ENCODE results near the gene IER3. TPM values are rescaled to one million over a fixed set of nuclear protein-coding genes. Genes with fewer than 3 reads are reported as not detected.
A peak's percentile ranks its signal among the peaks of the same experiment; 100 is the strongest.

Gene IER3
- total RNA-seq, 2 donors from 2014 or later: 9.6 to 11.3 TPM

DNA sequence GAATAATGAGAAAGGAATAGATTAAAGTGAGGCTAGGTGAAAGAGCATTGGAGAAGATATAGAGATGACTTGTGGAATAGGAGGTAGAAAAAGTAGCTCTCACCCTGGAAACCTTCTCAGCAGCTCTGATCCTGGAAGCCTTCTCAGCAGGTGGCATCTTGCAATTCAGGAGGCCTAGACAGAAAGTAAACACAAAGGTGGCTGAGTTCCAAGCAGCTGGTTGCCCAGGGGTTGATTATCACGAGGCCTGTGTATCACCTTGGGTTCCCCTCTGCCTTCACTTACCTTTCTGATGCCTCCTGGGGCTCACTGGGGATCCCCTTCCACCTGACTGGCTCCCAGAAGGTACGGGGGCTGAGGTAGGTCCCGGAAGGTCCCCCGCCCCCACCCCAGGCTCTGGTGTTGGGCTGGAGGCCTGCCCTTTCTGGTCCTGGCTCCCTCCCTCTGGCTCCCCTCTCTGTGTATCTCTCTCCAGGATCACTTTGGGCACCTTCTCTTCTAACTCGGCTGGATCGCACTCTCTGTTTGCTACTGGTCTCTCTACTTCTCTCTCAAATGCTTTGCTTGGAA is 37.0 kb downstream of the IER3 start:
- Mint-ChIP-seq H3K4me3 (no peak overlapping the region), H3K36me3 (ENCODE audit: low read depth) (peaks cover 28% of the 10 kb centered on the region), H3K4me1 (peaks cover 35% of the 10 kb centered on the region), H3K27ac (peak overlapping the region; percentile 27), H3K27me3 (no peaks in the 10 kb centered on the region)
- no peak for ATAC-seq
- no peaks in the 10 kb centered on the region for H3K9me3 ChIP-seq (ENCODE audit: control insufficient read depth, low read length, poor library complexity, severe bottlenecking)
- DNase-seq: no peak

DNA sequence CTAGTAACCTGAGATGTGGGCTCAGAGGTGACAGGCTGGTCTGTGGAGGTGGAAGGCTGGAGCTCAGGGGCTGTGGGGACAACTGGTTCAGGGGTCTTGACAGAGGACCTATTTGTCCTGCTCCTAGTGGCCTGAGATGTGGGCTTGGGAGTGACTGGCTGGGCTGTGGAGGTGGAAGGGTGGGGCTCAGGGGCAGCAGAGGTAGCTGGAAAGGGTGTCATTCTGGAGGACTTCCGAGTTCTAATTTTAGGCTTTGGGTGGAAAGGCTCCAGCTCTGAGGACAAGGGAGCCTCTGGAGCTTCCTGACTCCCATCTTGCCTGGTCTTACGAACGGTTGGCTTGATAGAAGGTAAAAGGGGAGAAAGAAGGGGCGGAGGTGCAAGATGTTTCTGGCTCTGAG is 38.7 kb downstream of the IER3 start:
- Mint-ChIP-seq H3K27ac (peak overlapping the region; percentile 11), H3K4me3 (no peak overlapping the region), H3K4me1 (peaks cover 29% of the 10 kb centered on the region), H3K36me3 (ENCODE audit: low read depth) (peaks cover 24% of the 10 kb centered on the region), H3K27me3 (no peaks in the 10 kb centered on the region)
- DNase-seq (no peak), ATAC-seq (no peak)
- H3K9me3 ChIP-seq (ENCODE audit: control insufficient read depth, low read length, poor library complexity, severe bottlenecking): no peaks in the 10 kb centered on the region

DNA sequence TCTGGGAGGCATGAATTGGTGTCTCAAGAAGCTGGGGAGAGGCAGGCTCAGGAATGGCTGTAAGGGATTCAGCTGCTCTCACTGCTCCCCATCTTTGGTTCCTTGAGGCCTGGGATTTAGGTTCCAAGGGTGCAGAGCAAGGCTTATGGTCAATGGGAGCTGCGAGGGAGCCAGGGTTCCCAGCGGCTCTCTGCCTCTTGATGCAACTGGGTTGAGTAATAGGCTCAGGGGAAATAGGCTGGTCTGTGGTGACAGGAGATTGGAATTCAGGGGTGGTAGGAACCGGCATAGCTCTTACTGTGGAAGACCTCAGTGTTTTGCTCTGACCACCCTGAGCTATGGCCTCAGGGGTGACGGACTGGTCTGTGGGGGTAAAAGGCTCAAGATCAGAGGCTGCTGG is 40.5 kb downstream of the IER3 start:
- H3K9me3 ChIP-seq (ENCODE audit: control insufficient read depth, low read length, poor library complexity, severe bottlenecking): no peaks in the 10 kb centered on the region
- DNase-seq (no peak), ATAC-seq (no peak)
- H3K36me3 Mint-ChIP-seq (ENCODE audit: low read depth): peaks cover 24% of the 10 kb centered on the region
- peak overlapping the region; percentile 19 for H3K4me3 Mint-ChIP-seq
- H3K4me1 Mint-ChIP-seq: peaks cover 31% of the 10 kb centered on the region
- peak overlapping the region; percentile 61 for H3K27ac Mint-ChIP-seq
- no peaks in the 10 kb centered on the region for H3K27me3 Mint-ChIP-seq

DNA sequence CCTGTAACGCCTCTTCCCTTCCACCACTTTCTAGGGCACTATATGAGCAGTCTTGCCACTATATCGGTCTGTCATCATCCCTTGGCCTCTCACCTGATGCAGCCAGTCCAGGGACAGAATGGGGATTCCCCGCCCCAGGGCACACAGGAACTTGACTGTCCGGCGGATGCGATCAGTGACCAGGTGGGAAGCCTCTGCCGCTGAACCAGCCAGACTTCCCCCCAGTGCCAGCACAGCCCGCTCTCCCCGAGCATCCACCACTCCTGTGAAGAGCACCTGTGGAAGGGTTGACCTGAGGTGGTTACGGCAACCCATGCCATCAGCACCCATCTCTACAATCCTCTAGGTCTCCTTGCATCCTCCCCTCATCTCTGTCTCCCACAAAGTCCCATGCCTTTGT is 41.3 kb downstream of the IER3 start:
- no peak overlapping the region for H3K4me3 Mint-ChIP-seq
- peaks cover 30% of the 10 kb centered on the region for H3K4me1 Mint-ChIP-seq
- H3K36me3 Mint-ChIP-seq (ENCODE audit: low read depth): peaks cover 22% of the 10 kb centered on the region
- H3K27ac Mint-ChIP-seq: no peak overlapping the region
- DNase-seq (no peak), ATAC-seq (no peak)
- no peaks in the 10 kb centered on the region for H3K27me3 Mint-ChIP-seq
- H3K9me3 ChIP-seq (ENCODE audit: control insufficient read depth, low read length, poor library complexity, severe bottlenecking): no peaks in the 10 kb centered on the region

DNA sequence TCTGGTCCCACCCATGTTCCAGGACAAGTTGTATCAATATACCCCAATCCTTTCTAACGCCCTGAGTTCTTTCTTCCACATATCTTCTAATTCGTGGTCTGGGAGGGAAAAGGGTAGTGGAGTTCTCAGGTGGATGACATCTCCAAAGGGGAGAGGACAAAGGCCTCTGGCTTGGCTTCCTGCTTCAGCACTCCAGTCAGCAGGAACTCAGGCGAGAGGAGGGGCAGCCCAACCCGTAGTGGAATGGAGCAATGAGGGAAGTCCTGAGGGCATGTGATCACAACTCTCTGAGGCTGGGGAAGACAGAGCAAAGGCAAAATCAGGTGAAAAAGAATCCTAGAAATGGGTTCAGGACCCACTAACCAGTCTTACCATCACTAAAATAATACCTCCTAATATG is 44.0 kb downstream of the IER3 start:
- H3K27ac Mint-ChIP-seq: no peak overlapping the region
- no peak for DNase-seq
- H3K27me3 Mint-ChIP-seq: no peaks in the 10 kb centered on the region
- H3K9me3 ChIP-seq (ENCODE audit: control insufficient read depth, low read length, poor library complexity, severe bottlenecking): no peaks in the 10 kb centered on the region
- peaks cover 10% of the 10 kb centered on the region for H3K36me3 Mint-ChIP-seq (ENCODE audit: low read depth)
- H3K4me3 Mint-ChIP-seq: no peak overlapping the region
- no peak for ATAC-seq
- H3K4me1 Mint-ChIP-seq: peaks cover 21% of the 10 kb centered on the region

DNA sequence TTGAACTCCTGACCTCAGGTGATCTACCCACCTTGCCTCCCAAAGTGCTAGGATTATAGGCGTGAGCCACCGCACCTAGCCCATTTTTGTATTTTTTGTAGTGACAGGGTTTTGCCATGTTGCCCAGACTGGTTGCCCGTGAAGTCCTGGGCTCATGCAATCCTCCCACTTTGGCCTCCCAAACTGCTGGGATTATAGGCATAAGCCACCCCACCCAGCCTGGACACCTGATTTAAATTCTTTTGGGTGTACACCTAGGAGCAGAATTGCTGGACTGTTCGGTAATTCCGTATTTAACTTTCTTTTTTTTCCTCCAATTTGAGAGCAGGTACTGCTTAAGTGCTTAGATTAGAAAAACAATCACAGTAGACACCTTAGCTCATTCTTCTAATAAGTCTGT is 47.9 kb downstream of the IER3 start:
- H3K9me3 ChIP-seq (ENCODE audit: control insufficient read depth, low read length, poor library complexity, severe bottlenecking): no peaks in the 10 kb centered on the region
- H3K4me3 Mint-ChIP-seq: no peak overlapping the region
- DNase-seq (no peak), ATAC-seq (no peak)
- H3K27me3 Mint-ChIP-seq: no peaks in the 10 kb centered on the region
- no peak overlapping the region for H3K27ac Mint-ChIP-seq
- H3K36me3 Mint-ChIP-seq (ENCODE audit: low read depth): no peaks in the 10 kb centered on the region
- H3K4me1 Mint-ChIP-seq: peaks cover 5% of the 10 kb centered on the region

Other genes starting within 250 kb of the IER3 start
- gene GNL1, start 188.1 kb downstream of the IER3 start, total RNA-seq: 100 to 1,000 TPM; 178 to 211 TPM
- gene PRR3, start 187.3 kb downstream of the IER3 start, total RNA-seq: 10 to 100 TPM; 11.2 to 13.9 TPM
- 100 to 1,000 TPM in 1 of 2 donors, 10 to 100 TPM in 1; 97.4 to 106 TPM for gene ABCF1, start 173.1 kb downstream of the IER3 start, total RNA-seq
- 100 to 1,000 TPM; 114 to 123 TPM for gene PPP1R10, start 127.3 kb downstream of the IER3 start, total RNA-seq
- gene MRPS18B, start 126.7 kb downstream of the IER3 start, total RNA-seq: 10 to 100 TPM; 16.3 to 23.2 TPM
- 1 to 10 TPM; 5.6 to 6.6 TPM for gene ATAT1, start 117.7 kb downstream of the IER3 start, total RNA-seq
- gene C6orf136, start 97.4 kb downstream of the IER3 start, total RNA-seq: 10 to 100 TPM; 32.6 to 37.0 TPM
- 10 to 100 TPM; 23.5 to 25.6 TPM for gene DHX16, start 71.5 kb downstream of the IER3 start, total RNA-seq
- 100 to 1,000 TPM in 1 of 2 donors, 10 to 100 TPM in 1; 99.5 to 117 TPM for gene PPP1R18, start 57.9 kb downstream of the IER3 start, total RNA-seq
- 1 to 10 TPM; 4.7 to 5.6 TPM for gene NRM, start 53.6 kb downstream of the IER3 start, total RNA-seq
- 10 to 100 TPM; 37.4 to 46.5 TPM for gene MDC1, start 27.3 kb downstream of the IER3 start, total RNA-seq
- gene TUBB, start 24.2 kb downstream of the IER3 start, total RNA-seq: 100 to 1,000 TPM; 104 to 108 TPM
- 10 to 100 TPM; 25.6 to 39.0 TPM for gene FLOT1, start 1.9 kb downstream of the IER3 start, total RNA-seq
- 1 to 10 TPM; 1.8 to 5.6 TPM for gene DDR1, start 140.0 kb upstream of the IER3 start, total RNA-seq
- 10 to 100 TPM; 11.6 to 19.7 TPM for gene GTF2H4, start 163.7 kb upstream of the IER3 start, total RNA-seq
- 10 to 100 TPM; 24.4 to 30.5 TPM for gene VARS2, start 169.7 kb upstream of the IER3 start, total RNA-seq
- gene SFTA2, start 187.6 kb upstream of the IER3 start, total RNA-seq: not detected
- gene MUCL3, start 196.4 kb upstream of the IER3 start, total RNA-seq: not detected
- not detected for gene MUC21, start 239.2 kb upstream of the IER3 start, total RNA-seq